Adrenal gland (tissue), 5 donors: ENCODE data around the gene SCAMP2.

Experiments
- CTCF ChIP-seq, 6 experiments: fragments of 450-650 bp in 4 of 6; fragments of 200-600 bp in 2 of 6; sonication (generic) in 1 of 6; IDR thresholded peaks; 1 replicate in 5 of 6; 2 replicates in 1 of 6; pipeline versions ENCODE4 v1.5.1 to v1.8.0; 2016 to 2021; ENCODE audit warnings: antibody characterized with exemption in 6 of 6, mild to moderate bottlenecking in 2 of 6, moderate library complexity in 1 of 6
- POLR2A ChIP-seq, 2 donors: fragments of 450-650 bp; IDR thresholded peaks; one replicate each; pipeline ENCODE4 v1.6.1; 2017; ENCODE audit warnings: antibody characterized with exemption in 2 of 2, mild to moderate bottlenecking in 2 of 2, moderate library complexity in 1 of 2
- donor health status: DM: no; HTN: no; CAD: no.

GRCh38 chr15:74820056-74820455 lies 53.1 kb downstream of the SCAMP2 start:
- no peak for TF ChIP-seq CTCF (IDR thresholded peaks at IDR 0.05)
- no peak for TF ChIP-seq POLR2A (IDR thresholded peaks at IDR 0.05)
